Activated B cell treated with CpG ODN at 0.5 μM for 24 hours (primary cell): ENCODE data around the gene THOP1. TPM values are rescaled to one million over a fixed set of nuclear protein-coding genes. Genes with fewer than 3 reads are reported as not detected.

Source experiments
- ATAC-seq: fragments of 200-7000 bp; cut with Tn5 transposase; one replicate; pipeline ENCODE4 v1.10.0; 2021; ENCODE audit warnings: low read depth, mild to moderate bottlenecking, moderate library complexity
- CTCF ChIA-PET: fragments of 350-600 bp; sonication (Branson Sonifier 250); formaldehyde crosslinking; loops from one replicate; lab custom pipeline; 2021; ENCODE audit warnings: antibody characterized with exemption; lab: Charles Lee
- POLR2A ChIA-PET: fragments of 350-600 bp; sonication (Branson Sonifier 250); formaldehyde crosslinking; loops from one replicate; lab custom pipeline; 2021; ENCODE audit warnings: antibody characterized with exemption; lab: Charles Lee
- DNase-seq: peaks from one replicate; pipeline ENCODE4 v3.0.0; 2022
- H3K27ac Mint-ChIP-seq: one replicate; pipeline ENCODE4 v1.8.0; 2020; ENCODE audit warnings: mixed read lengths
- H3K27me3 Mint-ChIP-seq: one replicate; pipeline ENCODE4 v1.8.0; 2021; ENCODE audit warnings: mixed read lengths
- H3K36me3 Mint-ChIP-seq: one replicate; pipeline ENCODE4 v1.8.0; 2021; ENCODE audit warnings: low read depth, mixed read lengths
- H3K4me1 Mint-ChIP-seq: one replicate; pipeline ENCODE4 v1.8.0; 2021; ENCODE audit warnings: mixed read lengths
- H3K4me3 Mint-ChIP-seq: one replicate; pipeline ENCODE4 v1.8.0; 2020; ENCODE audit warnings: mild to moderate bottlenecking, mixed read lengths
- H3K9me3 Mint-ChIP-seq: one replicate; pipeline ENCODE4 v1.8.0; 2020; ENCODE audit warnings: mixed read lengths
- CTCF ChIP-seq: fragments of 200-600 bp; IDR thresholded peaks from one replicate; pipeline ENCODE4 v1.8.0; 2022; ENCODE audit warnings: antibody characterized with exemption, mild to moderate bottlenecking
- intact Hi-C: fragments of 100-400 bp; cut with micrococcal nuclease; formaldehyde crosslinking; loops from one replicate; pipeline ENCODE4 v1.15.1; 2024
- total RNA-seq: library from RNA; stranded (reverse); gene quantifications from 2 replicates; pipeline ENCODE4 v1.2.3, GENCODE V29; 2022

THOP1 gene
- total RNA-seq, 1 donor from 2014 or later: 104 TPM

DNA sequence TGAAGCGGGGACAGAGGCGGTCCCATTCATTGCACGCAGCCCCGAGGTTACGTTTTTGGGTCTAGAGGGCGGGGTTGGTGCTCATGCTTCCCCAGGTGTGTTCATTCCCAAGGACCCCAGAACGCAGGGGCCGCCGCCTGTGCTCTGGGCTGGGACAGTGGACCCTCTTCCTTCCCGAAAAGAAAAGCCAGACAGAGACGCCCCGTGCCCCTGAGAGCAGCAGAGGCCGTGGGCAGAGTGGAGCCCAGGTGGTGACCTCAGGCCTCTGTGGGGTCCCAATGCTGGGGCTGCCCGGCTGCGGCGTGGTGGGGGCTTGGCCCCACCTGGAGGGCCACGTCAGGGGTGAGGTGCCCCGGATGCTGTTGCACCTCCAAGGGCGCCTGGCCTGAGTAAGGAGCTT is 17.6 kb upstream of the THOP1 start:
- Mint-ChIP-seq H3K4me3 (no peak overlapping the region), H3K4me1 (peaks cover 7% of the 10 kb centered on the region), H3K36me3 (peaks cover 34% of the 10 kb centered on the region), H3K9me3 (no peaks in the 10 kb centered on the region), H3K27me3 (no peaks in the 10 kb centered on the region), H3K27ac (no peak overlapping the region)
- ChIA-PET POLR2A (no interaction called here), CTCF (no interaction called here)
- no peak for ATAC-seq
- no peak for DNase-seq
- intact Hi-C loops: no loop called here
- TF ChIP-seq CTCF: no peak

DNA sequence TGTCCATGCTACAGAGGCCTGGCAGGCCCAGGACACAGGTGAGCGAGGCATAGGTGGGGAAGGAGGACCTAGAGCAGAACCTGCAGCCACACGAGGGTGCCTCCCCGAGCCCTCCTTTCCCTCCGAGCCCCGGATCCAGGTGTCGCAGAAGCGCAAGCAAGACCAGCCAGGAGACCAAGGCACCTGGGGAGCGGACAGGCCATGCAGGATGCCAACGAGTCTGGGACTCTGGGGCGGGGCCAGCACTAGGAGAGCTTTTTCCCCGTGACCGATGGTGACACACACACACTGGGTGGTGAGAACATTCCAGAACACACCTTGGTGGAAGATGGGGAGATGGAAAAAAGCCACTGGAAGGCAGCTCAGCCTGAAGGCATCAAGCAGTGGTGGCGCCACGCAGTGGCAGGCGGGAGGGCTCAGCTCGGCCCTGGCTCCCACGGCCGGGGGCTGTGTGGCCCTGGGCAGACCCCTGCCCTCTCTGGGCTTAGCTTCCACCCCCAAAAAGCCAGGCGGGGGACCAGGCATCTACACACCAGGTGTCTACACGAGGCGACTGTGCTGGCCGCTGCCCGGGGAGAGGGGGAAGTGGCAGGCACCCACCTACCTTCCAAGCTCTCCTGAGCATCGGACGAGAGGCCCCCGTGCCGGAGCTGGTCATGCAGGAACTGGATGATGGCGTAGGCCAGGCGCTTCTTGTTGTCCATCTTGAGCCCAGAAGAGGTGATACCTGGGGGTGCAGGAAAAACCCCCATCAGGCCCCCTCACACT is 16.8 kb upstream of the THOP1 start:
- Mint-ChIP-seq H3K27me3 (no peaks in the 10 kb centered on the region), H3K36me3 (peaks cover 27% of the 10 kb centered on the region), H3K4me3 (no peak overlapping the region), H3K9me3 (no peaks in the 10 kb centered on the region), H3K27ac (no peak overlapping the region), H3K4me1 (peaks cover 7% of the 10 kb centered on the region)
- CTCF ChIA-PET: no interaction called here
- ATAC-seq: no peak
- intact Hi-C loops: no loop called here
- POLR2A ChIA-PET: no interaction called here
- no peak for DNase-seq
- no peak for TF ChIP-seq CTCF

DNA sequence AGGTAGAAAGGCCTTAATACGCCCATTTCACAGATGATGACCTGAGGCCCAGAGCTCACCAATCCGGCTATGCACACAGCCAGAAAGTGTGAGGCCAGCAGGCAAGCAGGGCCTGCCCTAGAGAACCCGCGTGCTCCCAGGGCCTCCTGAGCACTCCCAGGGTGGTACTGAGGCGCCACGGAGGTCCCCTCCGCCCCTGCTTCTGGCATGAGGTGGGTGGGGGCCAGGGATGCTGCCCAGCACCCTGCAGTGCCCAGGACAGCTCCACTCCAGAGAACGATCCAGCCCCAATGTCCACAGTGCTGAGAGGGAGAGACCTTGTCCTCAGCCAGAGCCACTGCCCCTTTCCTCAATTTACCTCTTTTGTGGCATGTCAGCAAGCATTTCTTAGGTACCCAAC is 16.1 kb upstream of the THOP1 start:
- Mint-ChIP-seq H3K36me3 (peaks cover 21% of the 10 kb centered on the region), H3K4me3 (no peak overlapping the region), H3K4me1 (peaks cover 11% of the 10 kb centered on the region), H3K27ac (no peak overlapping the region), H3K27me3 (no peaks in the 10 kb centered on the region), H3K9me3 (no peaks in the 10 kb centered on the region)
- no peak for TF ChIP-seq CTCF
- intact Hi-C loops: no loop called here
- POLR2A ChIA-PET: no interaction called here
- no peak for ATAC-seq
- CTCF ChIA-PET: no interaction called here
- no peak for DNase-seq

- Mint-ChIP-seq H3K9me3 (no peaks in the 10 kb centered on the region), H3K4me3 (no peak overlapping the region), H3K4me1 (peaks cover 22% of the 10 kb centered on the region), H3K27ac (no peak overlapping the region), H3K27me3 (no peaks in the 10 kb centered on the region), H3K36me3 (peaks cover 15% of the 10 kb centered on the region)
- ChIA-PET POLR2A (no interaction called here), CTCF (no interaction called here)
- DNase-seq: no peak
- no peak for TF ChIP-seq CTCF
- ATAC-seq: no peak
- intact Hi-C loops: no loop called here
These were observed 15.0 kb upstream of the THOP1 start for GRCh38 chr19:2770055-2771013.
